ENCODE measurements around the gene NR1D1.

- no peak for TF ChIP-seq EZH2phosphoT487 (IDR thresholded peaks at IDR 0.05; ENCODE audit: borderline replicate concordance)
- no peak for TF ChIP-seq CTCF (conservative IDR thresholded peaks at IDR 0.05; ENCODE audit: low read length)
Observed at GRCh38 chr17:40112718-40113109, 12.3 kb upstream of the NR1D1 start.
